Measurements from ENCODE around the gene FAM221B.
A peak's percentile ranks its signal among the peaks of the same experiment; 100 is the strongest.

FAM221B gene

GRCh38 chr9:35827486-35827885 is 1.0 kb downstream of the FAM221B start:
- no peak for TF ChIP-seq CTCF (conservative IDR thresholded peaks at IDR 0.05; ENCODE audit: control insufficient read depth, insufficient read depth, low read depth, low read length)
- peak; percentile 79 for DNase-seq (ENCODE audit: low read depth)

GRCh38 chr9:35826071-35826701 is 2.3 kb downstream of the FAM221B start:
- peak; percentile 86 for TF ChIP-seq CTCF (conservative IDR thresholded peaks at IDR 0.05; ENCODE audit: control insufficient read depth, insufficient read depth, low read depth, low read length)
- H3K4me3 ChIP-seq (ENCODE audit: control insufficient read depth, low read depth, low read length), result no peak overlapping the region
- peak; percentile 76 for DNase-seq (ENCODE audit: low read depth)

More at GRCh38 chr9:35827486-35827885, 1.0 kb downstream of the FAM221B start:
- H3K4me3 ChIP-seq (ENCODE audit: control insufficient read depth, low read depth, low read length), result no peak overlapping the region

GRCh38 chr9:35822926-35823325 is 5.6 kb downstream of the FAM221B start:
- DNase-seq (ENCODE audit: low read depth), result no peak
- no peak overlapping the region for H3K4me3 ChIP-seq (ENCODE audit: control insufficient read depth, low read depth, low read length)
- no peak for TF ChIP-seq CTCF (conservative IDR thresholded peaks at IDR 0.05; ENCODE audit: control insufficient read depth, insufficient read depth, low read depth, low read length)

- peak; percentile 79 for DNase-seq (ENCODE audit: low read depth)
- H3K4me3 ChIP-seq (ENCODE audit: control insufficient read depth, low read depth, low read length), result no peak overlapping the region
- TF ChIP-seq CTCF (conservative IDR thresholded peaks at IDR 0.05; ENCODE audit: control insufficient read depth, insufficient read depth, low read depth, low read length), result no peak
Observed at GRCh38 chr9:35820076-35820475, 8.5 kb downstream of the FAM221B start.

- TF ChIP-seq CTCF (conservative IDR thresholded peaks at IDR 0.05; ENCODE audit: control insufficient read depth, insufficient read depth, low read depth, low read length), result no peak
- no peak for DNase-seq (ENCODE audit: low read depth)
Observed at GRCh38 chr9:35818341-35818740, 10.2 kb downstream of the FAM221B start.

GRCh38 chr9:35816708-35817107 is 11.8 kb downstream of the FAM221B start:
- no peak overlapping the region for H3K4me3 ChIP-seq (ENCODE audit: control insufficient read depth, low read depth, low read length)
- TF ChIP-seq CTCF (conservative IDR thresholded peaks at IDR 0.05; ENCODE audit: control insufficient read depth, insufficient read depth, low read depth, low read length), result peak; percentile 6
- DNase-seq (ENCODE audit: low read depth), result no peak

More at GRCh38 chr9:35818341-35818740, 10.2 kb downstream of the FAM221B start:
- H3K4me3 ChIP-seq (ENCODE audit: control insufficient read depth, low read depth, low read length), result no peak overlapping the region
